COR-L47 (cell line): ENCODE measurements around the gene PUS1.

Source experiments
- DNase-seq: peaks from one replicate; lab custom pipeline; 2025; lab: John Stamatoyannopoulos, UW

PUS1 gene

DNA sequence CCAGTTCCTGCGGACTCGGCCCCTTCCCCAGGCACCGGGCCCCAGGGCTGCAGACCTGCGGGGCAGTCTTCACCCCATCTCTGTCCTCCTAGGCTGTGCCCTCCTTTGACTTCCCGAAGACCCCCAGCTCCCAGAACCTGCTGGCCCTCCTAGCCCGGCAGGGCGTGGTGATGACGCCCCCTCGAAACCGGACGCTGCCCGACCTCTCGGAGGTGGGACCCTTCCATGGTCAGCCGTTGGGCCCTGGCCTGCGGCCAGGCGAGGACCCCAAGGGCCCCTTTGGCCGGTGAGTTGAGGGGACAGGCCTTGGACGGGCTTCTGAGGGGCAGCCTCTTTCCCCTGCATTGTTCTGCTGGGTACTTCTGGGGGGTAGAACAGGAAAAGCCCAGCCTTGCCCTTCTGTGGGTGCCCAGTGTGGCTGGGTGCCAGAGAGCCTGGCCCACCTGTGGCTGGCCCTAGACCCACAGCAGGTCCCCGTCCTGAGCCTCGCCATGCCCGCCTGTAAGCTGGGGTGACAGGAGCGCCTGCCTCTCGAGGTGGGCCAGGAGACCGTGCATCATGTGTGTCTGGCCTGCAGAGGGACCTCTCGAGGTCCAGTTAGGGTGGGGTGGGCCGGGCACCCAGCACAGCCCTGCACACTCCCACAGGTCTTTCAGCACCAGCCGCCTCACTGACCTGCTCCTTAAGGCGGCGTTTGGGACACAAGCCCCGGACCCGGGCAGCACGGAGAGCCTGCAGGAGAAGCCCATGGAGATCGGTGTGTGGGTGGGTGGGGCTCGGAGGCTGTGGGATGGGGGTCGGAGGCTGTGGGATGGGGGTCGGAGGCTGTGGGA lies 12.6 kb upstream of the PUS1 start:
- DNase-seq, result no peak

DNA sequence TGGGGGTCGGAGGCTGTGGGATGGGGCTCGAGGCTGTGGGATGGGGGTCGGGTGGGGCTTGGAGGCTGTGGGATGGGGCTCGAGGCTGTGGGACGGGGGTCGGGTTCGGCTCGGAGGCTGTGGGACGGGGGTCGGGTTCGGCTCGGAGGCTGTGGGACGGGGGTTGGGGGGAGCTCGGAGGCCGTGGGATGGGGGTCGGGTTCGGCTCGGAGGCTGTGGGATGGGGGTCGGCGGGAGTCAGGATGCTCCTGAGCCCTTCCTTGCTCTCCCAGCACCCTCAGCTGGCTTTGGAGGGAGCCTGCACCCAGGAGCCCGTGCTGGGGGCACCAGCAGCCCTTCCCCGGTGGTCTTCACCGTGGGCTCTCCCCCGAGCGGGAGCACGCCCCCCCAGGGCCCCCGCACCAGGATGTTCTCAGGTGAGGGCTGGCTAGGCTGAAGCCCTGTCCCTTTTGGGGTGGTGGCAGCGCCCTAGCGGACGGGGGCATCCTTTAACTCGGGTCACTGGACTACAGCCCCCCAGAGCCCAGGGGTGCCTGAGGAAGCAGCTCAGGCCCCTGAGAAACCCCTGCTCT lies 11.9 kb upstream of the PUS1 start:
- no peak for DNase-seq

DNA sequence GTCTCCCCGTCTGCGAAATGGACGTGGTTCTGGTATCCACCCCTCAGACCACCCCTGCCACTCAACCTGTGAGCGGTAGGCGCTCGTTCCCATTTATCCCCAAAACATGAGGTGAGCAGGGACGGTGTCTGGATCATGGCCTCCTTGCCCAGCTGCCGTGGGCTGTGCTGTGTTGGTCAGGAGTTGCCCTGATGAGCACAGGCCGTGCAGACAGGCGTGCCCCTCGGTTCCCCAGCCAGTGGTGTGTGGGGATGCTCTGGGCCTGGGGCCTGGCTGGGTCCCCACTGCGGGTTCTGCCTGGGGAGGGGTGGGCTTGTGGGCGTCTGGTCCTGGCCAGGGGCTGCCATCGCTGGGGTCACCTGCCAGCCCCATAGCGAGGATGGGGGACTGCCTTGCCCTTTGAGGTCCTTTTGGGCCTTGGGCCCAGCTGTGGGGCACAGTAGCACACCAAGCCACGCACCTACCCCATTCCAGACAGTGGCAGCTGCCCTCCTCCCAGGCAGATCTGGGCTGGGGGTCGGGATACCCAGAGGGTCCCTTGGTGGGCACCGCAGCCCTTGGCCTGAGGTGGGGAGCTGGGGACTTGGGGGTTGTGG lies 11.3 kb upstream of the PUS1 start:
- DNase-seq, result no peak

DNA sequence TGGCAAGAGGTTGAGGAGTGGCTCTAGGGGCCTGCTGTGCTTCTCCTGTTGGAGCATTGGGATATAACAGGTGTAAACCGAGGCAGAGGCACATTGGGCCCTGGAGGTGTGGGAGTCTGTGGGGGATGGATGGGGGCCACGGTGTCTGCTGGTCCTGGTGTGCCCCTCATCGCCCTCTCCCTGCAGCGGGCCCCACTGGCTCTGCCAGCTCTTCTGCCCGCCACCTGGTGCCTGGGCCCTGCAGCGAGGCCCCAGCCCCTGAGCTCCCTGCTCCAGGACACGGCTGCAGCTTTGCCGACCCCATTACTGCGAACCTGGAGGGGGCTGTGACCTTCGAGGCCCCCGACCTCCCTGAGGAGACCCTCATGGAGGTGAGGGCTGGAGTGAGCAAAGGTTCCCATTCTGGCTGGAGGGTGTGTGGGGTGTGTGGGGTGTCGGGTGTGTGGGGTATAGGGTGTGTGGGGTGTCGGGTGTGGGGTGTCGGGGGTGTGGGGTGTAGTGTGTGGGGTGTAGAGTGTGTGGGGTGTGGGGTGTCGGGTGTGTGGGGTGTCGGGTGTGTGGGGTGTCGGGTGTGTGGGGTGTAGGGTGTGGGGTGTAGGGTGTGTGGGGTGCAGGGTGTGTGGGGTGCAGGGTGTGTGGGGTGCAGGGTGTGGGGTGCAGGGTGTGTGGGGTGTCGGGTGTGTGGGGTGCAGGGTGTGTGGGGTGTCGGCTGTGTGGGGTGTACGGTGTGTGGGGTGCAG lies 10.6 kb upstream of the PUS1 start:
- no peak for DNase-seq

DNA sequence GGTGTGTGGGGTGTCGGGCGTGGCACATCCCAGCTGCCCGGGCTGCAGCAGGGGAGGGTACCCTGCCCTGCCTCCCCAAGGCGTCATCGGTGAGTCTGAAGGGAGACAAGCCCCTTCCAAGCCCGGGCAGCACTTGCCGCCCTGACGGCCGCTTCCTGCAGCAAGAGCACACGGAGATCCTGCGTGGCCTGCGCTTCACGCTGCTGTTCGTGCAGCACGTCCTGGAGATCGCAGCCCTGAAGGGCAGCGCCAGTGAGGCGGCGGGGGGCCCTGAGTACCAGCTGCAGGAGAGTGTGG lies 10.1 kb upstream of the PUS1 start:
- no peak for DNase-seq

DNA sequence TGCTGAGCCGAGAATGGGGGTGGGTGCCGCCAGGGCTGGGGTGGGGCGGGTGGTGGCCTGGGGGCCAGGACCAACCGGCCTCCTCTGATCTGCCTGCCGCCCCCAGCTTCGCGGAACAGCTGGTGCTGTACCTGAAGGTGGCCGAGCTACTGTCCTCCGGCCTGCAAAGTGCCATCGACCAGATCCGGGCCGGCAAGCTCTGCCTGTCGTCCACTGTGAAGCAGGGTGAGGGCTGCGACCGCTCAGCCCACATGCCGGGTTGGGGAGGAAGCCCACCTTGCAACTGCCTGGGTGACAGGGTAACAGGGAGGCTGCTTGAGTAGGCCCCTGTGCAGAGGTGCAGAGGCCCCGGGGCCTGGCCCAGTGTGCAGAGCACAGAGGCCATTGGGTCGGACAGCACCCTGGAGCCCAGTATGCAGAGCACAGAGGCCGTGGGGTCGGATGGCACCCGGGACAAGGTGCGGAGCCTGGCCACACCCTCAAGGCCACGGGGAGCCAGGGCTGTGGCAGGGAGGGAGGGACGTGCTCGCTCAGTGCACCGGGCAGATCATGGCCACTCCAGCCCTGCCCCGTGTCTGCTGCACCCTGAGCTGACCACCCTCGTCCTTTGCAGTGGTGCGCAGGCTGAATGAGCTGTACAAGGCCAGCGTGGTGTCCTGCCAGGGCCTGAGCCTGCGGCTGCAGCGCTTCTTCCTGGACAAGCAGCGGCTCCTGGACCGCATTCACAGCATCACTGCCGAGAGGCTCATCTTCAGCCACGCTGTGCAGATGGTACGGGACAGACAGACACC lies 9.5 kb upstream of the PUS1 start:
- DNase-seq, result no peak

DNA sequence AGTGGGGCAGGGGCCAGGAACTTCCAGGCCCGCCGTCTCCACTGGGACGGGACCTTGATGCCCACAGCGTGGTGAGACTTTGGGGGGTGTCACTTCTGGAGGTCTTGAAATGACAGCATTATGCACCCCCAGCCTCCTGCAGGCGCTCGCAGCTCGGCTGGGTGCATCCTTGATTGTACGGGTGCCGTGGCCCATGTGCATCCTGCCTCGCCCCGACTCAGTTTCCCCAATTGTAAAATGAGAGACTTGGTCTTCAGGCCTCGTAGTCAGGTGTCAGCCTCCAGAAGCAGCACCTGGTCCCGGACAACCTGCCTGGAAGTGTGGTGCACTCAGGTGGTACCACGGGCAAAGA lies 8.9 kb upstream of the PUS1 start:
- no peak for DNase-seq

DNA sequence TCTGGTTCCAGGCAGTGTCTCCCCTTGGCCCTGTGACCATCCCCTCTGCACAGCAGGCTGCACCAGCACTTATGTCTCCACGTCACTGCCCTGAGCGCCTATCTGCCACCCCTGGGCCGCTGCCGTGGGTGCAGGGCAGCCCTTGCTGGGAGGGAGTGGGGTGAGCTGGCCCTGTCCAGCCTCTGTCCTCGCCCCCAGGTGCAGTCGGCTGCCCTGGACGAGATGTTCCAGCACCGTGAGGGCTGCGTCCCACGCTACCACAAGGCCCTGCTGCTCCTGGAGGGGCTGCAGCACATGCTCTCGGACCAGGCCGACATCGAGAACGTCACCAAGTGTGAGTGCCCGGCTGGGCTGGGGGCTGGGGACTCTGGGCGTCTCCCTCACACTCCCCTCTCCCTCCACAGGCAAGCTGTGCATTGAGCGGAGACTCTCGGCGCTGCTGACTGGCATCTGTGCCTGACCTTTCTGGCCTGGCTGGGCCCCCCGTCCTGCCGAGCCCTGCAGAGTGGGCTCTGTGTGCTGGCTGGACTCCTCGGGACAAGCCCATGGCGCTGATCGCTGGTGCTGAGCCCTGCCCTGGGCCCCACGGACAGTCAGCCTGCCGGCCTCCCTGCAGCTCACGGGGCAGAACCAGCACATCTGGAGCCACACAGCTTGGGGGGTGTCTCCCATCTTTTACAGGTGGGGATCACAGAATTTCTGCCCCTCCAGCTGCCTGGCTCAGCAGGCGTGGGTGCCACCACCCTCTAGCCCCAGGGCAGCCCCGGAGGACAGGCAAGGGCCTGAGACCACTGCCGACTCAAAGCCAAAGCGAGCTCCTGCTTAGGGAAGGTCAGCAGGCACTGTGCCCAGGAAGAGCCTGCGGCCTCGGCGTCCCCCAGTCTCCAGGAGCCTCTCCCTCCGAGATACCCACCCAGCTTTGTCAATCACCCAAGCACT lies 7.9 kb upstream of the PUS1 start:
- DNase-seq, result no peak

DNA sequence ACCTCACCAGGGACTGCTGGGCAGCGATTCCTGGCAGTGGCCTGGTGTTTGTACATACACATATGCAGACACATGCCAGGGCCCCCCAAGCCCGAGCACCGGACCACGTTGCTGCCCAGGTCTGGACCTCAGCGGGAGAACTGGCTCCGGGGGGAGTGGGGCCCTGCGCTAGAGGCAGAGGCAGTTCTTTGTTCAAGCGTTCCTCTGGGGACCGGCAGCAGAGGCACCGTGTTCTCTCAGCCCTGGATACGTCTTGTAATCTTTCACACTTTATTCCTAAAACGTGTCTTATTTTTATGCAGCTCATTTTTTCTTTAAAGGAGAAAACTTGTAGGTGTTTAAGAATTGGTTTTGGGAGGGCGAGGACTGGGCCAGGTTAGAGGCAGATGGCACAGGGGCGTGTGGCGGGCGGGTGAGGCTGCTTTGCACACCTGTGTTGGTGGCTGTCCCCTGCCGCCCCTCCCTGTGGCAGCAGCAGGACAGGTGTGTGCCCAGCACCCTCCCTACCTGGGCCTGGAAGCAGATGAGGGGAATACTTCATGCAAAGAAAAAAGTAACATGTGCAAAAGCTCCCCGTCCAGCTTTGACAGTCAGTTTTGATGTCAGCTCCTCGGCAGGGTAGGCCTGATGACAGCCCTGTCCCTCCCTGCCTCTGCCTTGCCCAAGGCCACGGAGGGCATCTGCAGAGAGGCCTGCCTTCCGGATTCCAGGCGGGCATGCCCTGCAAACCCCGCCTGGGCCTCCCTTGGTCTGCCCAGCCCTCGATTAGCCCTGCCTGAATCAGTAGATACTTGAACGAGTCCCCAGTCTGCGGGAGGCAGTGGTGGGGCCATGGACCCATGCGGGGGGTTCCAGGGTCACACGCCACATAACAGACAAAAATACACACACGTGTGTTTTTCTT lies 7.0 kb upstream of the PUS1 start:
- DNase-seq, result no peak

DNA sequence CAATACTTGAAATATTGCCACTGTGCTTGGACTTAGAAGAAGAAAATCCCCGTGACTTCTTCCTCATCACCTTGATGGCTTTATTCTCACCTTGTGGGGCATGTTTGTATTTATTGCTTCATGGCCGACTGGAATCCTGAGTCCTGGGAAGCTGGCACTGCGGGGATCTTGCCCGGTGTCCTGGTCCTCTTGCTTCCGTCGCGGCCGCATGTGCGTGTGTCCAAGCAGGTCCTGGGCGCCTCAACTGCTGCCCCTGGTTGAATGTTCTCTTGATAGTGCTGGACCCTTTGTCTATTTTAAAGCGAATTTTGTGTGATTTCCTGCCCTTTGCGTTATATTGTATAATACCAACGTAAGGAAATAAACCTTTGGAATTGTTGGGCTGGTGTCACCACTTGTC lies 6.3 kb upstream of the PUS1 start:
- no peak for DNase-seq

DNA sequence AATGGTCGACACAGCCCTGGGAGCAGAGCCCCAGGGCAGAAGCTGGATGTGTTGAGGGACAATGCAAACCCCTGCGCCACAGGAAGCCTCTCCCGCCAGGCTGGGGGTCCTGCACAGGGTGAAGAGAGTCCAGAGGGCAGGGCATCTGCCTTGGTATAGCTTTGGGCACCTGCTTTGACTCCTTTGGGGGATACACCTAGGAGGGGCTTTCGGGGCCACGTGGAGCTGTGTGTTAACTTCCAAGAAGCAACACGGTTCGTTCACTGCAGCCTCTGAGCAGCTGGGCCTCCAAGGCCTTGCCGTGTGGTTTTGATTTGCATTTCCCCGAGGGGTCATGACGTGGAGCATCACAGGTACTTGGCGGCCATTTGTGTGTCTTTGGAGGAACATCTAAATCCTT lies 5.8 kb upstream of the PUS1 start:
- DNase-seq, result no peak

DNA sequence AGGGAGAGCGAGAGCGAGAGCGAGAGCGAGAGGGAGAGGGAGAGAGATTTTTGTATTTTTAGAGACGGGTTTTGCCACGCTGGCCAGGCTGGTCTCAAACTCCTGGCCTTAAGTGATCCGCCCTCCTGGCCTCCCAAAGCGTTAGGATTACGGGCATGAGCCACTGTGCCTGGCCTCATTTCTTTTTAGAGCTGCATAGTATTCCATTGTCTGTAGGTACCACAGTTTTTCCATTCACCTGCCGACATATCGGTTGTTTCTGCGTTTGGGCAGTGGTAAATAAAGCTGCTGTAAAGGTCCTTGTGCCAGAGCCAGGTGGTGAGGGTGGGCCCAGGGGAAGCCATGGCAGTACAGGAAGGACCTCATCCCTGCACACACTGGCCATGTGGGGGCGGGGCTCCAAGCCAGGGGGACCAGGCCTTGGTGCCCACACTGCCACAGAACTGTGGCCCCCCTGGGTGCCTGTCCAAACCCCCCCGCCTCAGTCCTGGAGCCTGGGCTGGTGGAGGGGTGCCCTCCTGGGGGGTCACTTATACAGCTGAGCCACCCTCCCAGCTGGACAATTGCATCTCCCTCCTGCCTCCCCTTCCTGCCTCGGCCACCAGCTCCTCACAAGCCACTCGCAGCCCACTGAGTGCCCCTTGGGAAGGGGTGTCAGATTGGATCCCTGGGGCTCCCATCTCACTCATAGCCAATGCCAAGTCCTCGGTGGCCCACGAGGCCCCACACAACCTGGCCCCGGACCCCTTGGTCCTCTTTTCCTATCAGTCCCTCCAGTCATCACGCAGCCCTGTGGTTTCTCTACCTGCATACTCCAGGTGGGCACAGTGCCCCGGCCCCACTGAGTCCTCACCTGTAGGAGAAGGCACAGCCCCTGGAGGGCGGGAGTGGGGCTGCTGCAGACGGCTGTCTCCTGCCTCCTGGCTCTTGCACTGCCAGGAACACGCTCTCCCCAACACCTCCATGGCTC lies 1.7 kb upstream of the PUS1 start:
- DNase-seq, result no peak

DNA sequence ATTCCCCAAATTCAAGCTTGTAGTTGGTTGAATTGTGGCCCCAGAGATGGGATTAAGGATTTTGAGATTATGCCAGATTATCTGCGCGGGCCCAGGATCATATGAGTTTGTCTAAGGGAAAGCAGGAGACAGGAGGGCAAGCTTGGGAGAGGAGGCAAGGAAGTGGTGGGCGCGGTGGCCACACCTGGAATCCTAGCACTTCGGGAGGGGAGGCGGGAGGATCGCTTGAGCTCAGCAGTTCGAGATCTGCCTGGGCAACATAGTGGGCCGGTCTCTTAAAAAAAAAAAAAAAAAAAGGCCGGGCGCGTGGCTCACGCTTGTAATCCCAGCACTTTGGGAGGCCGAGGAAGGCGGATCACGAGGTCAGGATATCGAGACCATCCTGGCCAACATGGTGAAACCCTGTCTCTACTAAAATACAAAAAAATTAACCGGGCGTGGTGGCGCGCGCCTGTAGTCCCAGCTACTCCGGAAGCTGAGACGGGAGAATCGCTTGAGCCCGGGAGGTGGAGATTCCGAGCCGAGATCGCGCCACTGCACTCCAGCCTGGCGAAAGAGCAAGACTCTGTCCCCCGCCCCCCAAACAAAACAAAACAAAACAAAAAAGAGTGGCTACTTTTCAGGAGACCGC lies 881 bp upstream of the PUS1 start:
- DNase-seq, result no peak

DNA sequence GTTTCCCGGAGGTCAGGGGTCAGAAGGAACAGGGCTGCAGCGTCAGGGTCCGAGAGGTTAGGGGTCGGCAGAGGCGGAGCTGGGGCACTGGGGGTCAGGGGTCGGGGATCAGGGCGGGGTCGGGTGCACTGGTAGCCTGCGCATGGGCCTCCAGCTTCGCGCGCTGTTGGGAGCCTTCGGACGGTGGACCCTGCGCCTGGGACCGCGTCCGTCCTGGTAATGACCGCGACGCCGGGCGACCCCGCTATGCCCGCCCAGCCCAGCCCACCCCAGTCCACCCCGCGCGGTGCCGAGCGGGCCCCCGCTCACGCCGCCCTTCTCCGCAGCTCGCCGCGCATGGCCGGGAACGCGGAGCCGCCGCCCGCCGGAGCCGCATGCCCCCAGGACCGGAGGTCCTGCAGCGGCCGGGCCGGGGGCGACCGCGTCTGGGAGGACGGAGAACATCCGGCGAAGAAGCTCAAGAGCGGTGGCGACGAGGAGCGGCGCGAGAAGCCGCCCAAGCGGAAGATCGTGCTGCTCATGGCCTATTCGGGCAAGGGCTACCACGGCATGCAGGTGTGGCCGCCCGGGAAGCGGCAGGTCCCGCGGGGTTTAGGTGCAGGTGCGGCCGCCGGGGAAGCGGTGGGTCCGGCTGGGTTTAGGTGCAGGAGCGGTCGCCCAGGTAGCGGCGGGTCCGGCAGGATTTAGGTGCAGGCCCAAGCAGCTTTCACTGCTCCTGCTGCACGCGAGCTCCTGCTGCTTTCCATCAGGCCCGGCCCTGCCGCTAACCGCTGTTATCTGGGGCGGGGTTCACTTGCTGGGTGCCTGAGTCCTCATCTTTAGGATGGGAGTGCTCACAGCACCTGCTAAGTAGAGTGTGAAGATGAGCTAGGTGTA lies 743 bp downstream of the PUS1 start:
- DNase-seq, result no peak

DNA sequence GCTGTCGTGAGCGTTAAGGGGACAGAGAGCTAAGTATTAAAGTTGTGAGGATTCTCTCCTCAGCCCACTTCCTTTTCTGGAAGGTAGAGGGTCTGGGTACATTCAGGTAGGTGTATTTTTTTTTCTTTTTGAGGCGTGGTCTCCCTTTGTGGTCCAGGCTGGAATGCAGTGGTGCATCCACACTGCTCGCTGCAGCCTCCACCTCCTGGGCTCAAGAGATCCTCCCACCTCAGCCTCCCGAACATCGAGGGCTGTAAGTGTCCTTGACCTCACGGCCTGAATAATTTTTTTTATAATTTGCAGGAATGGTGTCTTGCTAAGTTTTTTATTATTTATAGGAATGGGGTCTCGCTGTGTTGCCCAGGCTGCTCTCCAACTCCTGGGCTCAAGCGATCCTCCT lies 1.4 kb downstream of the PUS1 start:
- DNase-seq, result no peak

DNA sequence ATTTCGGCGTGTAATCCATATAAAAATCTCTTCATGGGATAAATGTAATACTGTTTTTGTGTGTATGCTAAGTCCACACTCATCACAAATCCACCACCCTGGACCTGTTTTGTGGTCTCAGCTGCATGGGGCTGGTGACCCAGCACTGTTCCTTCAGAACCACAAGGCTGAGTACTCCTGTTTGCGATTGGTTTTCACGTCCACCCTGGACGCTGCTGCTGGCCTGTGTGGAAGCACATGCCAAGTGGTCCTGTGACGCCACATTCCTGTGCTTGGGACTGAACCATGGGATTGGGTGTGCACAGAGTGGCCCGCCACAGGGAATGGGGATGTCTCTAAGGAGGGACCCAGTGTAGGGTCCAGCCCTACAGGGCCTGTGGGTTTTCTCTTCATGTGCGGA lies 4.3 kb downstream of the PUS1 start:
- DNase-seq, result no peak

DNA sequence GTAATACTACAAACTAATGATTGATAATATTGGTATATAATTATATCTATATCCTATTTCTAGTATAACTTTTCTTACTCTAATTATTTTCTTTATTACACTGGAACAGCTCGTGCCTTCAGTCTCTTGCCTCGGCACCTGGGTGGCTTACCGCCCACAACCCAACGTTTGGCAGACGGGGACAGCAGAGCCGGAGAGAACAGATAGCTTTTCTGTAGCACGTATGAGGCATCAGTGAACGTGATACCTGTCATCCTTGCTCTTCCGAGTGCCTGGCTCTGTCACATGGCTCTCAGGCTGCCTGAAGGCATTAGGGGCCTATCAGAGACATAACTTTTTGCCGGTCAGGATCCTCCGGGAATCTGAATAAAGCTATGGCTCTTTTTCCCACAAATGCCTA lies 5.5 kb downstream of the PUS1 start:
- no peak for DNase-seq

DNA sequence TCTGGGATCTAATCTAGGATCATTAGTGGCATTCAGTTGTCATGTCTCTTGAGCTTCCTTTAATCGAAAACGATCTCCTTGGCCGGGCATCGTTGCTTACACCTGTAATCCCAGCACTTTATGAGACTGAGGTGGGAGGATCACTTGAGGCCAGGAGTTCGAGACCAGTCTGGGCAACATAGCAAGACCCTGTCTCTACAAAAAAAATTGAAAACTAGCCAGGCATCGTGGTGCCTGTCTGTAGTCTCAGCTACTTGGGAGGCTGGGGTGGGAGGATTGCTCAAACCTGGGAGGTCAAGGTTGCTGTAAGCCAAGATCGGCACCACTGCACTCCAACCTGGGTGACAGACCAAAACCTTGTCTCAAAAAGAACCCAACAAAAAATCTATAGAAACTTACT lies 9.0 kb downstream of the PUS1 start:
- no peak for DNase-seq
